Upper lobe of left lung (tissue), 4 donors: Measurements from ENCODE around the gene FAM193B.

ENCODE experiments used
- POLR2A ChIP-seq, 4 donors: fragments of 450-650 bp; IDR thresholded peaks; one replicate each; pipeline ENCODE4 v1.5.1; 2016 to 2017; ENCODE audit warnings: antibody characterized with exemption in 4 of 4, mild to moderate bottlenecking in 2 of 4
- POLR2AphosphoS5 ChIP-seq, 2 donors: sonication (generic); formaldehyde crosslinking; IDR thresholded peaks; one replicate each; pipeline ENCODE4 v1.5.1; 2017; ENCODE audit warnings: antibody characterized with exemption in 2 of 2
- TF ChIP-seq, protein P1 (sequence below), 6 experiments: fragments of 450-650 bp in 4 of 6; fragments of 200-600 bp in 2 of 6; sonication (generic) in 2 of 6; IDR thresholded peaks; one replicate each; pipeline ENCODE4 v1.5.1; 2016 to 2019; ENCODE audit warnings: antibody characterized with exemption in 6 of 6

DNA sequence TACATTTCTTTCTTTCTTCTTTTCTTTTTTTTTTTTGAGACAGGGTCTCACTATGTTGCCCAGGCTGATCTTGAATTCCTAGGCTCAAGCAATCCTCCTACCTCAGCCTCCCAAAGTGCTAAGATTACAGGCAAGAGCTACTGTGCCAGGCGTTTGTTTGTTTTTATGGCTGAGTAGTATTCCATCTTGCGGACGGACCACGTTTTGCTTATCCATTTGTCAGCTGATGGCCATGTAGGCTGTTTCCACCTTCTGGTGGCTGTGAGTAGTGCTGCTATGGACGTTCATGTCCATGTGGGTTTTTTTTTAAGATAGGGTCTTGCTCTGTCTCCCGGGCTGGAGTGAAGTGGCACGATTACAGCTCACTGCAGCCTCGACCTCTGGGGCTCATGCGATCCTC lies 47.2 kb downstream of the FAM193B start:
- TF ChIP-seq POLR2AphosphoS5 (IDR thresholded peaks at IDR 0.05), result no peak
- TF ChIP-seq, protein P1, sequence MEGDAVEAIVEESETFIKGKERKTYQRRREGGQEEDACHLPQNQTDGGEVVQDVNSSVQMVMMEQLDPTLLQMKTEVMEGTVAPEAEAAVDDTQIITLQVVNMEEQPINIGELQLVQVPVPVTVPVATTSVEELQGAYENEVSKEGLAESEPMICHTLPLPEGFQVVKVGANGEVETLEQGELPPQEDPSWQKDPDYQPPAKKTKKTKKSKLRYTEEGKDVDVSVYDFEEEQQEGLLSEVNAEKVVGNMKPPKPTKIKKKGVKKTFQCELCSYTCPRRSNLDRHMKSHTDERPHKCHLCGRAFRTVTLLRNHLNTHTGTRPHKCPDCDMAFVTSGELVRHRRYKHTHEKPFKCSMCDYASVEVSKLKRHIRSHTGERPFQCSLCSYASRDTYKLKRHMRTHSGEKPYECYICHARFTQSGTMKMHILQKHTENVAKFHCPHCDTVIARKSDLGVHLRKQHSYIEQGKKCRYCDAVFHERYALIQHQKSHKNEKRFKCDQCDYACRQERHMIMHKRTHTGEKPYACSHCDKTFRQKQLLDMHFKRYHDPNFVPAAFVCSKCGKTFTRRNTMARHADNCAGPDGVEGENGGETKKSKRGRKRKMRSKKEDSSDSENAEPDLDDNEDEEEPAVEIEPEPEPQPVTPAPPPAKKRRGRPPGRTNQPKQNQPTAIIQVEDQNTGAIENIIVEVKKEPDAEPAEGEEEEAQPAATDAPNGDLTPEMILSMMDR (IDR thresholded peaks at IDR 0.05), result no peak
- no peak for TF ChIP-seq POLR2A (IDR thresholded peaks at IDR 0.05)
